ENCODE data around the gene IP6K3.

Gene IP6K3

DNA sequence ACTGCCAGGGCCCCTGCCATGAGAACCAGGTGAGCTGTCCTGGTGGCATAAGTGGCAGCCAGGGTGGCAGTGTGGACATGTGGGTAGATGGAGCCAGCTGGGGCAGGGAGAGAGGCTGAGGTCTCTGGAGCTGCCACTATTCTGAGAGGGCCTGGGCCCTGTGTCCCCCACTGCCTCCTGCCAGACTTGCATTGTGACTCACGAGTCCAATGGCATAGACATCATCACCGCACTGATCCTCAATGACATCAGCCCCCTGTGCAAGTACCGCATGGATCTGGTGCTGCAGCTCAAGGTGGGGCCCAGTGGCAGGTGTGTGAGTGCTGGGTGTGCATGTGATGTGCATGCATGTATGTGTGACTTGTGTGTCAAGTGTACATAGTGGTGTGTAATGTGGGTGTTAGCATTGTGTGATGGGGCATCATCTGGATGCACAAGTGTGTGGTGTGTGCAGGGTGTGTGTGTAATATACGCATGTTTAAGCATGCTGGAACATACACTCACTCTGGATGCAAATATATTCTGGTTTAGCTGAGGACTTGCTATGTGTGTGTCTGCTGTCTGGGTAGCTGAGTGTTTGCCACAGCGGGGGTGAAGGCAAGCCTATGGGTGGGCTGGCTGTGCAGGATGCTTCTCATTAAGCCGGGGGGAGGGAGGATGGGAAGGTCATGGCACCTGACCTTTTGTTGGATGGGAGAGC lies 60.3 kb downstream of the IP6K3 start:
- DNase-seq: no peak

DNA sequence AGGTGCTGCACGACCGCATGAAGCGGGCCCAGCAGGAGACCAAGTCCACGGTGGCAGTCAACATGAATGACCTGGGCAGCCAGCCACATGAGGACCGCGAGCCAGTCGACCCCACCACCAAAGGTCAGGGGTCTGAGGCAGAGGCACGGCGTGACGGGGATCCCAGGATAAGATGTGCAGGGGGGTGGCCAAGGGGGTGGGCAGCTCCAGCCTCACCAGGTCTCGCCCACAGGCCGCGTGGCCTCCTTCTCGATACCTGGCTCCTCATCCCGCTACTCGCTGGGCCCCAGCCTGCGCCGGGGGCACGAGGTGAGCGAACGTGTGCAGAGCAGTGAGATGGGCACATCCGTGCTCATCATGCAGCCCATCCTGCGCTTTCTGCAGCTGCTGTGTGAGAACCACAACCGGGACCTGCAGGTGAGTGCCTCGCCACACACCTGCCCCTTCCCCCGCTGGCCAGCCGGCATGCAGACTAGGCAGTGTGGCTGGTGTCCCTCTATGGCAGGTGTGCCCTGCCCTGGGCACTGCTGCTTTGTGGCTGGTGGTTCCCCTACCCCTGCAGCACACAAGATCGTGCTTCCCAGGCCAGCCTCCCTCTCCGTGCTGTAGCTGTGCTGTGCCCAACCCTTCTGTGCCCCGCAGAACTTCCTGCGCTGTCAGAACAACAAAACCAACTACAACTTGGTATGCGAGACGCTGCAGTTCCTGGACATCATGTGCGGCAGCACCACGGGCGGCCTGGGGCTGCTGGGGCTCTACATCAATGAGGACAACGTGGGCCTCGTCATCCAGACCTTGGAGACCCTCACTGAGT lies 61.1 kb downstream of the IP6K3 start:
- no peak for DNase-seq

- DNase-seq: no peak
These were observed 61.7 kb downstream of the IP6K3 start for GRCh38 chr6:33684983-33685382.

GRCh38 chr6:33684428-33684896 lies 62.2 kb downstream of the IP6K3 start:
- no peak for DNase-seq

DNA sequence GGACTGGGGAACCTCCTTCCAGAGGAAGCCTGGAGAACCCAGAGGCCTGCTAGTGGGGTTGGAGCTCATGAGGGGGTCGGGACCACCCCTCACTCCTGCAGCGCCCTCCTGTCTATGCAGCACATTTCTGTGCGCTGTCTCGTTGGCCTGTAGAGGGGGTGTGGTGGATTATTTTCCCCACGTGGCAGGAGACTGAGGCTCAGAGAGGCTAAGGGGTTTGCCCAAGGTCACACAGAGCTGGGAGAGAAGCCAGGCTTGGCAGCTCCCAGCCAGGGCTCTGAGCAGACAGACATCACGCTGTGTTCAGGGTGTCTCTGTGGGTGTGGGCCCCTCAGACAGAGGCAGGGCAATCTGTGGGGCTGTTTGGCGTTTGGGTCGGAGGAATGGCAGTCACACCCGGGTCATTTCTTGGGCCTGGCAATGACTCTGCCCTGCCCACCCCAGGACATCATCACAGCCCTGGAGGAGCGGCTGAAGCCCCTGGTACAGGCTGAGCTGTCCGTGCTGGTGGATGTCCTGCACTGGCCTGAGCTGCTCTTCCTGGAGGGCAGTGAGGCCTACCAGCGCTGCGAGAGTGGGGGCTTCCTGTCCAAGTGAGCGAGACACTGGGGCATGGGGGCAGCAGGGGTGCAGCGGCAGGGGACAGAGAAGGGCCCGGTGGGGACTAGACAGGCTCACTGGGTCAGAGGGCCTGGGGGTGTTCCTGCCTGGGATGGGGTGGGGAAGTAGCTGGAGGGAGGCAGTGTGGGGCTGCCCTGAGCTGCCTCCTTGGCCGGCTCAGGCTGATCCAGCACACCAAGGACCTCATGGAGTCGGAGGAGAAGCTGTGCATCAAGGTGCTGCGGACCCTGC lies 62.9 kb downstream of the IP6K3 start:
- no peak for DNase-seq

- peak; percentile 33 for DNase-seq
These were observed 63.6 kb downstream of the IP6K3 start for GRCh38 chr6:33683051-33683571.

DNA sequence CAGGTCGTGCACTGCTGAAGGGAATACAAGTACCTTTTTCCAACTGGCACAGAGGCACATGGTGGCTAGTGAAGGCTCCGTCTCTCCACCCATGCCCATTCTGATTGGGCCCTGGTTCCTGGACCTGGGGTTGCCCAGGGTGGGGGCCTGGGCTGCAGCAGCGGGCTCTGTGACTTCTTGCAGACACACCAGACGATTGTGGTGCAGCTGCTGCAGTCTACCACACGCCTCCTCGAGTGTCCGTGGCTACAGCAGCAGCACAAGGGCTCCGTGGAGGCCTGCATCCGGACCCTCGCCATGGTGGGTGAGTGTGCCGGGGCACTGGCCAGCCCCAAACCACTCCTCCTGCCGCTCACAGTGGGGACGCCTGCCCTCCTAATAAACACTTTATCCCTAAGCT lies 64.4 kb downstream of the IP6K3 start:
- DNase-seq: no peak

- DNase-seq: no peak
These were observed 66.9 kb downstream of the IP6K3 start for GRCh38 chr6:33679761-33680160.

- no peak for DNase-seq
These were observed 67.7 kb downstream of the IP6K3 start for GRCh38 chr6:33678932-33679490.

DNA sequence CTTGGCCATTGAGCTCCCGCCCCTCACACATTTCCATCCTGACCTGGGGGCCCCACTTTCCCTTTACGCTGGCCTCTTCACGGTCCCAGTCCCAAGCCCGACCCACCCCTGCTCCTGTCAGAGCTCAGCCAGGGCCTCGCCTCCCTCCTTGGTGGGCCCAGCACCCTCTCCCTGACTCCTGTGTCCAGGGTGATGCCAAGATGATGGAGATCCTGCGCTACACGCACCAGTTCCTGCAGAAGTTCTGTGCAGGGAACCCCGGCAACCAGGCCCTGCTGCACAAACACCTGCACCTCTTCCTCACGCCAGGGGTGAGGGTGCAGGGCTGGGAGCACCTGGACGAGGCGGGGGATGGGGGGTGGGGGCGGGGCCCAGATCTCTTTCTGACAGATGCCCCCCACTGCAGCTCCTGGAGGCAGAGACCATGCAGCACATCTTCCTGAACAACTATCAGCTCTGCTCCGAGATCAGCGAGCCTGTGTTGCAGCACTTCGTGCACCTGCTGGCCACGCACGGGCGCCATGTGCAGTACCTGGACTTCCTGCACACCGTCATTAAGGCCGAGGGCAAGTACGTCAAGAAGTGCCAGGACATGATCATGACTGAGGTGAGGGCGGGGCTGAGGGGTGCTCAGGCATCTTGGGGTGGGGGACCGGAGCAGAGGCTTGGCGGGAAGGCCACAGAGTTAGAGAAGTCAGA lies 68.3 kb downstream of the IP6K3 start:
- no peak for DNase-seq

- DNase-seq: no peak
These were observed 69.0 kb downstream of the IP6K3 start for GRCh38 chr6:33677689-33678088.

- DNase-seq: no peak
These were observed 69.5 kb downstream of the IP6K3 start for GRCh38 chr6:33677143-33677660.

- DNase-seq: no peak
These were observed 70.1 kb downstream of the IP6K3 start for GRCh38 chr6:33676416-33677142.

DNA sequence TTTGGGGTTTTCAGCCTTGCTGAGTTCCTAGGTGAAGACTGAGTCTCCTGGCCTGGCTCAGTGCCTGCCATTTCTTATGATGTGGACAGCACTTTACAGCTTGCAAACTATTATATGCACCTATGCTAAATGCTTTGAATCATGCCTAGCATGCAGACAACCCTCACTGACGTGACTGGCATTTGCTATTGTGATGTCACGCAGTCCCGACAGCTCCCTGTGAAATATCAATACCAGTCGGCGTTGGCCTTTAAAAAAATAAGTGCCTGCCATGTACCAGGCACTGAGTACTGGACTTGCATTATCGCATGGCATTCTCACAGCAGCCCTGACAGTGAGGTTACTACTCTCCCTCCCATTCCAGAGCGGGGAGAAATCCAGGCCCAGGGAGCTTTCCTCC lies 70.7 kb downstream of the IP6K3 start:
- no peak for DNase-seq

GRCh38 chr6:33673851-33674250 lies 72.9 kb downstream of the IP6K3 start:
- no peak for DNase-seq

DNA sequence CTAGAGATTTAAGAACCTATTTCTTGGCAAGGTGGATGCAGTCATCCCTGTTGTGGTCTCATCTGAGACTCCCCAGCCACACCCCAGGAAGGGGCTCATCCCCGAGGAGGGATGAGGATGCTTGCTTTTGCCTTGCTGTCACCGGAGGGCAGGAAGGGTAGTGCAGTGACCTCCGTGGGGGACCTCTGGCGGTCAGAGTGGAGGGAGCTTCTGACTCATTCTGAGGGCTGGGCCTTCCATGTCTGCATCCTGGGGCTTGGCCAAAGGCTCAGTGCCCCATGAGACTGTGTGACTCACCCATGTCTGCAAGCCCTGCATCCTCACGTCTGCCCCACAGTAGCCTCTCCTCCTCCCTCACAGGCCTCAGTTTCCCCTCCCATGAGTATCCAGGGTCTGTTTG lies 73.9 kb downstream of the IP6K3 start:
- no peak for DNase-seq

DNA sequence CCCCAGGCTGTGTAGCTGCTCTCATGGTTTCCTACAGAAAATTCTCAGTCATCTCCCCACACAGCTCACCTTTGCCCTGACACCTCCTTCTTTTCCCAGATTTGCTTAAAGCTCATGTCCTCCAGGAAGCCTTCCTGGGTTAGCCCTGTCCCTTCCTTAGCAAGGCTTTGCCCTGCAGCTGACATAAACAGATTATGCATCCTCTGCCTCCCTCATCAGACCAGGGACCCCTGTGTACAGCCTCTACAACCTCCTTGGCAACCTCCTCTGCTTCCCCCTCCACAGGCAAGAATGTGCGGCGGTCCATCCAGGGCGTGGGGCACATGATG lies 75.0 kb downstream of the IP6K3 start:
- no peak for DNase-seq

Measured in activated T-cell treated with anti-CD3 and anti-CD28 coated beads, Interleukin-2, amount 50 U/mL, for 1 hour (primary cell).